ENCODE results near the gene CAPNS1.

- TF ChIP-seq CTCF (conservative IDR thresholded peaks at IDR 0.05) (no peak), ZFX (IDR thresholded peaks at IDR 0.05) (no peak)
These were observed 48.8 kb upstream of the CAPNS1 start for GRCh38 chr19:36090910-36091695.

Data from C4-2B (cell line).